Glutamatergic neuron (in vitro differentiated cells): ENCODE results near the gene CUEDC1. TPM values are rescaled to one million over a fixed set of nuclear protein-coding genes. Genes with fewer than 3 reads are reported as not detected.

ENCODE experiments used
- DNase-seq: peaks from one replicate; pipeline ENCODE4 v3.0.0; 2022
- H3K27ac Mint-ChIP-seq: one replicate; pipeline ENCODE4 v1.8.0; 2020; ENCODE audit warnings: mild to moderate bottlenecking, mixed read lengths, inconsistent platforms; ENCODE audit not compliant: unreplicated experiment
- H3K27me3 Mint-ChIP-seq: one replicate; pipeline ENCODE4 v1.8.0; 2020; ENCODE audit warnings: mild to moderate bottlenecking, moderate library complexity, mixed read lengths, inconsistent platforms; ENCODE audit not compliant: unreplicated experiment
- H3K36me3 Mint-ChIP-seq: one replicate; pipeline ENCODE4 v1.8.0; 2020; ENCODE audit warnings: mild to moderate bottlenecking, mixed read lengths, inconsistent platforms; ENCODE audit not compliant: unreplicated experiment
- H3K4me1 Mint-ChIP-seq: one replicate; pipeline ENCODE4 v1.8.0; 2020; ENCODE audit warnings: mild to moderate bottlenecking, low read depth, mixed read lengths, inconsistent platforms; ENCODE audit not compliant: unreplicated experiment
- H3K4me3 Mint-ChIP-seq: one replicate; pipeline ENCODE4 v1.8.0; 2020; ENCODE audit warnings: mild to moderate bottlenecking, mixed read lengths, inconsistent platforms; ENCODE audit not compliant: unreplicated experiment
- H3K9me3 Mint-ChIP-seq: one replicate; pipeline ENCODE4 v1.8.0; 2020; ENCODE audit warnings: mild to moderate bottlenecking, moderate library complexity, mixed read lengths, inconsistent platforms; ENCODE audit not compliant: unreplicated experiment
- CTCF ChIP-seq: fragments of 200-600 bp; sonication (generic); IDR thresholded peaks from one replicate; pipeline ENCODE4 v1.5.0; 2021; ENCODE audit not compliant: partially characterized antibody, unreplicated experiment
- total RNA-seq: library from RNA; stranded (reverse); fragmentation: NEBNext Ultra II Directional; extraction: Animal tissue kit (Norgen Biotek cat#: 25700); gene quantifications from one replicate; pipeline ENCODE4 v1.2.1, GENCODE V29; 2021; ENCODE audit not compliant: unreplicated experiment

Gene CUEDC1
- total RNA-seq, 1 donor from 2014 or later = 22.9 TPM

- H3K4me3 Mint-ChIP-seq = no peak overlapping the region
- TF ChIP-seq CTCF = no peak
- no peaks in the 10 kb centered on the region for H3K27me3 Mint-ChIP-seq
- peaks cover 3% of the 10 kb centered on the region for H3K9me3 Mint-ChIP-seq
- no peak for DNase-seq
- H3K27ac Mint-ChIP-seq = no peak overlapping the region
- no peaks in the 10 kb centered on the region for H3K36me3 Mint-ChIP-seq
- H3K4me1 Mint-ChIP-seq = peaks cover 10% of the 10 kb centered on the region
Measured at GRCh38 chr17:57823469-57824401, 131.5 kb downstream of the CUEDC1 start.

- H3K27me3 Mint-ChIP-seq = no peaks in the 10 kb centered on the region
- TF ChIP-seq CTCF = no peak
- H3K4me1 Mint-ChIP-seq = peaks cover 6% of the 10 kb centered on the region
- no peak overlapping the region for H3K4me3 Mint-ChIP-seq
- no peak overlapping the region for H3K27ac Mint-ChIP-seq
- no peaks in the 10 kb centered on the region for H3K36me3 Mint-ChIP-seq
- peaks cover 3% of the 10 kb centered on the region for H3K9me3 Mint-ChIP-seq
- no peak for DNase-seq
Measured at GRCh38 chr17:57819867-57820266, 135.3 kb downstream of the CUEDC1 start.

GRCh38 chr17:57819285-57819684, 135.9 kb downstream of the CUEDC1 start:
- TF ChIP-seq CTCF = no peak
- H3K27me3 Mint-ChIP-seq = no peaks in the 10 kb centered on the region
- no peak overlapping the region for H3K4me3 Mint-ChIP-seq
- H3K36me3 Mint-ChIP-seq = no peaks in the 10 kb centered on the region
- no peak for DNase-seq
- peaks cover 3% of the 10 kb centered on the region for H3K9me3 Mint-ChIP-seq
- H3K27ac Mint-ChIP-seq = no peak overlapping the region
- H3K4me1 Mint-ChIP-seq = peaks cover 6% of the 10 kb centered on the region

- no peak for DNase-seq
- H3K27ac Mint-ChIP-seq = no peak overlapping the region
- no peaks in the 10 kb centered on the region for H3K27me3 Mint-ChIP-seq
- H3K36me3 Mint-ChIP-seq = no peaks in the 10 kb centered on the region
- no peaks in the 10 kb centered on the region for H3K9me3 Mint-ChIP-seq
- H3K4me3 Mint-ChIP-seq = no peak overlapping the region
- TF ChIP-seq CTCF = no peak
- H3K4me1 Mint-ChIP-seq = peaks cover under 1% of the 10 kb centered on the region
Measured at GRCh38 chr17:57818066-57818465, 137.1 kb downstream of the CUEDC1 start.

GRCh38 chr17:57817299-57817698, 137.9 kb downstream of the CUEDC1 start:
- Mint-ChIP-seq H3K9me3 (no peaks in the 10 kb centered on the region), H3K27ac (no peak overlapping the region), H3K4me1 (no peaks in the 10 kb centered on the region), H3K4me3 (no peak overlapping the region), H3K36me3 (no peaks in the 10 kb centered on the region), H3K27me3 (no peaks in the 10 kb centered on the region)
- no peak for DNase-seq
- no peak for TF ChIP-seq CTCF
